Limb (tissue), 2 donors: Measurements from ENCODE around the gene SCN4A.
A peak's percentile ranks its signal among the peaks of the same experiment; 100 is the strongest.

Experiments
- DNase-seq, 2 donors: peaks; one replicate each; pipeline ENCODE4 v3.0.0-alpha.2; 2016; ENCODE audit errors: extremely low spot score in 2 of 2

The SCN4A gene

DNA sequence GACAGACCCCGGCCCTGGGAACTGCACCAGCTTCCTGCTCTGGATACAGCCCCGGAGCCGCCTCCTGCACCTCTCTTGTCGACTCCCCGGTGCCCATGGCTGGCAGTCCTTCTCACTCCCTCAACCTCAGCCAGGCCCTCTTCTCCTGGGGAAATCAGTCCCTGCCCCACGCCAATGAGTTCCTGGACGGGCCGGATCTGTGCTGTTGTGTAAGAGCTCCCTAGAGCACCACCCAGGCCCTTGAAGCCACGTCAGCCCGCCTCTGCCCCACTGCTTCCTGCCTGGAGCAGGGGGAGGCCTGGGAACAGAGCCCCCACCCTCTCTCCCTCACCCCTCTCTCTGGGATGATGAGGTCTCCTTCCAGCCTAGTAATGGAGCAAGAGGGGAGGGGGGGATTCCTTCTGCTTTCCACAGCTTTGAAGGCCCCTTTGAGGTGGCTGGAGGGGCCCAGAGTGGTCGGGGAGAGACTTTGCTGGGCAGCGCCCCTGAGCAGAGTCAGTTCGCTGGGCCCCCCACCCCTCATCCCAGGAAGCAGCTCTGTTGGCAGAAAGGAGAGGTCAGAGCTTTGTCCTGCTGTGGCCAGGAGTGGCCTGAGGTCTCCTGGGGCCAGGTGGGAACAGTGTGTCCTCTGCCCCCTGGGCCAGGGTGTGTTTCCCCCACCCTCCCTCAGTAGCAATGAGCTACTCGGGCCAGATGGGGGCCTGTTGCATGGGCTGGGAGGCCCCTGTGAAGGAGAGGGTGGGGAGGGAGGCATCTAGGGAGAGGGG lies 29.2 kb upstream of the SCN4A start:
- DNase-seq: no peak

DNA sequence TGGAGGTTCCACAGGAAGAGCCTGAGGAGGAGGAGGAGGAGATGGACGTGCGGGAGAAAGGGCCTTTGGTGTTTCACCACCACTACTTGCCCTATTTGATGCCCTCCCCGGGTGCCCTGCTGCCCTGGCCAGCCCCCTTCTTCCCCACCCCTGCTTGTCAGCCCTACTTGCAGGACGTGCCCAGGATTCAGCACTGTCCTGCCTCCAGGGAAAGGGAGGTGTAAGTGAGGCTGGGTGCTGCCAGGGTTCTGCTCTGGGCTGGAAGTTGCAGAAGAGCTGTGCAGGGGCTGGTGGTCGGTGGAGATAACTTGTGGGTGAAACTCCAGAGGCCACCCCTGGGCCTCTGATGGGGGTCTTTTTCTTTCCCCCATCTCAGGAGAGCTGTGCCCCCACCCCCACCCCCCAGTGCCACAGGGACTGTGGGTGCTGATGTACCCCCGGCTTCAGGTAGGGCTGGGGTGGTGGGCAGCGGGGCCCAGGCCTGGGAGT lies 28.4 kb upstream of the SCN4A start:
- no peak for DNase-seq

DNA sequence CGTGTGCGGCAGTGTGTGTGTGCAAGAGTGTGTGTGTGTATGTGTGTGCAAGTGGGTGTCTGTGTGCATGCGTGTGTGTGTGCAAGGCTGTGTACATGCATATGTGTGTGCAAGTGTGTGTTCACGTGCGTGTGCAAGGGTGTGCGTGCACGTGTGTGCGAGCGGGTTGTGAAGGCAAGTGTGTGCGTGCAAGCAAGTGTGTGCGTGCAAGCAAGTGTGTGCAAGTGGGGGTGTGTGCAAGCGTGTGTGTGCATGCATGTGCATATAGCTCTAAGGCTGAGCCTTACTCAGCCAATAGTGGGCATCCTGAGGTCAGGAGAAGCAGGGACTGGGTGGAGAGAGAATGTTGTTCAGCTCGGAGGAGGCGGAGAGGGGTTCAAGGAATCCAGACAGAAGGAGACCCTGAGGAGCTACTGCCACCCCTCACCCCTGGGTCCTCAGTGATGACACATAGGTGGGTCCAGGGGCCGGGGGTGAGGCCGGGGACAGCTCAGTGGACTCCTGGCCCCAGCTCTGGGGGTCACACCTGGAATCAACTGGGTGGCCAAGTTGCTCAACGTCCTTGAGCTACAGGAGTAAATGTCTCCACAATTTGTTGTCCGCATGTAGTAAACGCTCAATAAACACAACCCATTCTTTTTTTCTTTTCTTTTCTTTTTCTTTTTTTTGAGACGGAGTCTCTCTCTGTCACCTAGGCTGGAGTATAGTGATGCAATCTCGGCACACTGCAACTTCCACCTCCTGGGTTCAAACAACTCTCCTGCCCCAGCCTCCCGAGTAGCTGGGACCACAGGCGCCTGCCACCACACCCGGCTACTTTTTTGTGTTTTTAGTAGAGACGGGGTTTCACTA lies 27.2 kb upstream of the SCN4A start:
- DNase-seq: no peak

DNA sequence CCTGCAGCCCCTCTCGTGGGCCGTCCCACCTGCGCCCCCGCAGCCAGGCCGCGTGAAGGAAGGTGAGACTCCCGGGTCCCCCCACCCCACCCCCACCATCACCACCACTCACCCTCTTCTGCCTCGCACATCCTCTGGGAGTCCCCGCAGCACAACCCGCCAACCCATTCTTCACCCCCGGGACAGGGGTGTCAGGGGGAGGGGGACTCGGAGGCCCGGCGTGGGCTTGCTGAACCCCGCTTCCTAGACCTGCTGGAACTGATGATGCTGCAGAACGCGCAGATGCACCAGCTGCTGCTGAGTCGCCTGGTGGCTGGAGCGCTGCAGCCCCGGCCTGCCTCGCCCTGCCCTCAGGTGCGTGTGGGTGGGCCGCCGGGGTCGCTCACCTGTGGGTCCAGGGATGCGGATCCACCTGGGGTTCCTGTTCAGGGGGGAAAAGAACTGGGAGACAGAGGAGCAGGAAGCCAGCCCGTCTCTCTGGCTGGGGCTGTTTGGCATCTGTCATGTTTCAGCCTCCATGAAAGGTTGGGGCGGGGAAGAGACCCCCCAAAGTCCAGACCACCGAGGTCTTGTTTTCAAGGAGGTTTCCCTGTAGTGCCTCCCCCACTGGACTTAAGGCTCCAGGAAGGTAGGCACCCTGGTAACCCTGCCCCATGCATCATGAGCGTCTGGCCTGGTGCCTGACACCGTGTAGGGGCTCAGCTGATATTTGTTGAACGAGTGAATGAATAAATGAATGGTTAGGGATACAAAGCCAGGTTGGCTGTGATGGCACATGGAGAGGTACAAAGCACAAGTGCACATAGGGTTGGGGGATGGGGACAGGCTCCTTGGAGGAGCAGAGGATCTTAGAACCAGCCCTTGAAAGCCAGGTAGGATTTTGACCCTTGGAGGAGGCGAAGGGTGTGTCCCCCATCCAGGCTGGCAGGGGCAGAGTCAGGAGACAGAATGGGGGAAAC lies 26.3 kb upstream of the SCN4A start:
- DNase-seq: no peak

DNA sequence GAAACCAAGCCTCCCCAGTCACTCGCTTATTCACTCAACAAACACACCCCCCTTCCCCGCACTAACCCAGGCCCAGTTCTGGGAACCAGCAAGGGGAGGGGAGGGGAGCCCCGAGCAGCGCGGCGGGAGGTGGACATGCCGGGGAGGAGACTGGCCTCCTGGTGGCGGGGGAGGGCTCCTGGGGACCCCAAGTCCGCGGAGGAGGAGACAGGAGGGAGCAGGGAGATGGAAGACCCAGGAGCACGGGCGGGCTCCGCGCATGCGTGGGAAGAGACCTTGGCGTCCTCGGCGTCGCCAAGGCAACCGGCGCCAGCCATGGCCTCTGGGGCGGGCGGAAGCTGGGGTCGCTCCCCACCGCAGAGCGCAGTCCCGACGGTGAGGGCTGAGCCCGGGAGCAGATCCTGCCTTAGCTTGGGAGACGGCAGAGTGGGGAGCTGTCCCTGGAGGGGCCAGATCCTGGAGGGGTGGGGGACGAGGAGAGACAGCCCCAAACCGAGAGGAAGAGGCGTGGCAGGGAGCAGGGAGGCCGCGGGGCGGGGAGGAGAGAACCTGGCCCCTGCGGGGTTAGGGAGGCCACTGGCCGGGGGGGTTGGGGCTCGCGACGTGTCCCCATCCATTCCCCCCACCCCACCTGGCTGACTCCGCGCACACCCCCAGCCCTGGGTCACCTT lies 25.5 kb upstream of the SCN4A start, which contains the start of gene PRR29:
PRR29 (plus strand) TSS at position 302 of the 671 bp plus-strand sequence; CDS start at position 316, 14 bp downstream.
- DNase-seq: peak; percentile 76 to 89

DNA sequence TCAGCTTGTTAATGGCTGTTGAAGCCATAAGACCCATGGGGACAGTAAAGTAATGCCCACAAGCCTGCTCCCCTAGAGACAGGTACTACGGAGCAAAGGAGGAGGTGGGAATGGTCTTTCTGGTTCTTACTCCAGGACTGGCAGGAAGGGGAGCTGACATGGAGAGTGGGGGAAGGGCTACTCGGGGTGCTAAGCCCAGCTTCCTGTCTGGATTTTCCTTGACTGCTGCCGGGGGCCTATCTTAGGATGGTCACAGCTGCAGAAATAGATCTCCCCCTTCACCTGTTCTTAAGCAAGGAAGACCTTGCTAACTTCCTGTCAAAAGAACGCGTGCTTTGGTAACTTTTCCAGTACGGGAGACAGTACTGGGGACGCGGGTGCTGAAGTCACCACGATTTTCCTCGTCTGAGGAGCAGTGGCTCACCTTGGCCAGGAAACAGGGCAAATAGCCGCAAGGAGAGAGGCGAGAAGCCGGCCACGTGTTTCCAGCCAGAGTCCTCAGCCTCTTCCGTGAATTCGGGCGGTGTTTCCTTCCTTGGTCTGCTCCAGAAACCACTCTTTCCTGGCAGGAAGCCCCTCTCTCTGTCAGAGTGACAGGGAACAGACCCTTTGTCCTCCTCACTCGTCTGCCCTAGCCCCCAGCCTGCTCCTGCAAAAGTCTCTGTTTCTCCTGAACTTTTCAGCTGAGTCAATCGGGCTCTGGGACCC lies 24.8 kb upstream of the SCN4A start:
- no peak for DNase-seq

DNA sequence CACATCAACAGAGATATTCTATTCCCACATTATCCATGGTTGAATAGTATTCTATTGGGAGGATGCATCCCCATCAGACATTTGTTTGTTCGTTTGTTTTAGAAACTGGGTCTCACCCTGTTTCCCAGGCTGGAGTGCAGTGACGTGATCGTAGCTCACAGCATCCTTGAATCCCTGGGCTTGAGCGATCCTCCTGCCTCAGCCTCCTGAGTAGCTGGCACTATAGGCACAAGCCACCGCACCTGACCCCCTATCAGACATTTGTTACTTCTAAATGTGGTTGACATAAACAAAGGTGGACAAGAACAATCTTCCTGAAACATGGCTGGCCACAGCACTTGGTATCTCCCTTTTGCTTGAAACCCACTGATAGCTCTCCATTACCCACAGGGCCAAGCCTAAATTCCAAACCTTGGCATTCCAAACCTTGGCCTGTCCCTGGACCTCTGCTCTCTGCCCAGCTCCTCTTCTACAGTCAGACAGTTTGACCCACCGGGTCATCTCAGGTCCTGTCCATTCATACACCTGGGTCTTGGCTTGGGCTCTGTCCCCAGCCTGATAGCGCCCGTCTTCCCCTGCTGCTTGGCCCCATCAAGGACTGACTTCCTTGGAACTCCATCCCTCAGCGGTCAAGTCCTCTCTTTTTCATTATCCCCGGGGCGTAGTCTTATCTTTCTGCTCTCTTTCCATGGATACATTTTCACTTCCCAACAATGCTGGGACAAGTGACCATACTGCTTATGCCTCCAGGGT lies 23.9 kb upstream of the SCN4A start:
- DNase-seq: no peak

DNA sequence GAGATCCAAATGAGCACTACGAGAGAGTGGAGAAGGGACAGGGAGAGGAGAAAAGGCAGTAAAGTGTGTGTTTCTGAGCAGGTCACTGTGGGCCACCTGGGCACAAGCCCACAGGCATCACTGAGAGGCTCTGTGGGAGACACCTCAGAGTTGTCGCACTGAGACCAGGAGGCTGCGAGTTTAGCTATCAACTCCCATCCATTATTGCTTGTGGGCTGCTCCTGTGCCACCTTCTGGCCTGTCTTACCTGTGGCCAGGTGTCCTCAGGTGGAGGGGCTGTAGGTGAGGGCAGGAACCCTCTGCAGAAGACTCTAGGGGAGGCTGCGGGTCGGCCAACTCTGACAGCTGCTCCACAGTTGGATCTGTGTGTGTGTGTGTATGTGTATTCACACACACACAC lies 22.9 kb upstream of the SCN4A start:
- no peak for DNase-seq

DNA sequence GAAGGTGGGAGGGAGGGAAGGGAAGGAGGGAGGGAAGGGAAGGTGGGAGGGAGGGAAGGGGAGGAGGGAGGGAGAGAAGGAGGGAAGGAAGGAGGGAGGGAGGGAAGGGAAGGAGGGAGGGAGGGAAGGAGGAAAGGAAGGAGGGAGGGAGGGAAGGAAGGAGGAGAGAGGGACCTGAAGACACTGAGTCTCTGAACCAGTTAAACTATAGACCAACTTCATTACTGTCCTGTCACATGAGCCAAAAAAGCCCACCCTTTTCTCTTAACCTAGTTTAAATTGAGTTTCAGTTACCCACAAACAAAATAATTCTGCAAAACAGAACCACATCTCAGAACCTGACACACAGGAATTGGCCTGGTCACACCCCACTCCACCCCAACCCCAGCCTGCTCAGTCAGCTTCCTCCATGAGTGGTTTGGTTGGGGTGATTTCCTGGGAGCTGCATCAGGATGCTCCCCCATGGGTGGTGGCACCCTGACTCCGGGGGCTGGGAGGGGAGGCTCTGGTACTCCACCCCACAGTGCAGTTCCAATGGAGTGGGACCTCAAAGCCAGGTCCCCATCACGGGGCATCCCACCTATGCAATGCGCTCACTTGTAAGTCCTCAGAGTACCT lies 20.8 kb upstream of the SCN4A start:
- no peak for DNase-seq

DNA sequence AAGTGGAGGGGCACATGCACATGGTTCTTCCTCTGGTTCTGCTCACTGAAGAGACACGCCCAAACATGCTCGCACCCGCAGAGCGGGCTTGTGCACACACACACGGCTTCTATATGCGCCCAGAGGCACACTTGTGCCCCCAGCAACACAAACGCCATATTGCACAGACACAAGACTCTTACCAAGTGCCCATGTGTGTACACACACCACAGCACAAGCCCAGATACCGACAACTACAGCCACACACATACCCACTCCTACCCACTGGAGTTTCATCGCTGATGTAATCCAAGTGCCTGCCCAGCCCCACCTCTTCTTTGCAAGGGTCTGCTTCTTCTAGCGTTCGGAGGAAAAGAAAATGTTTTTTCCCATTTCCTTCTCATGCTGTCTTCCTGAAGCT lies 18.9 kb upstream of the SCN4A start:
- no peak for DNase-seq

DNA sequence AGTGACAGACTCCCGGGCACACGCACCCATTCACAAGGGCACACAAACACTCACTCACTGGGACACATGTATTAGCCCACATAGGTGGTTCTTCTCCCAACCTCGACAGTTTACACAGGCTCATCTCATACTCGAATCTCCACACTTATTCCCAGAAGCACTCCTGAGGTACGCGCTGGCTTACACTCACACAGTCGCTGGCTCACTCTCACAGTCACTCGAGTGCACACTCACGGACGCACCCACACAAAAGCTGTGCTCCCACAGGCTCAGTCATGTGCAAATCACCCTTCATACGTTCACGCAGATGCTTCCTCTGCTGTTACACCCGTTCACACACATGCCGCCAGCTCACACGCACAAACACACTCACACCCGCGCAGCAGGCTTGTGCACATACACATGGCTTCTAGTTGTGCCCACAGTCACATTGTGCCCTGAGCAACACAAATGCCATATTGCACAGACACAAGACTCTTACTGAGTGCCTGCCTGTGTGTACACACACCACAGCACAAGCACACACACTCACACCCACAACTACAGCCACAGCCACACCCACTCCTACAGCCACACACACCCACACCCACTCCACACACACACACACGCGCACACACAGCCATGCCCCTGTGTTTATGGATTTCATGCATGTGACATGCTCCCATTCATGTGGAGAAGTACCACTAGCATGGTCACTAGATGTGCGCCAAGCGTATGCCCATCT lies 17.1 kb upstream of the SCN4A start:
- no peak for DNase-seq

DNA sequence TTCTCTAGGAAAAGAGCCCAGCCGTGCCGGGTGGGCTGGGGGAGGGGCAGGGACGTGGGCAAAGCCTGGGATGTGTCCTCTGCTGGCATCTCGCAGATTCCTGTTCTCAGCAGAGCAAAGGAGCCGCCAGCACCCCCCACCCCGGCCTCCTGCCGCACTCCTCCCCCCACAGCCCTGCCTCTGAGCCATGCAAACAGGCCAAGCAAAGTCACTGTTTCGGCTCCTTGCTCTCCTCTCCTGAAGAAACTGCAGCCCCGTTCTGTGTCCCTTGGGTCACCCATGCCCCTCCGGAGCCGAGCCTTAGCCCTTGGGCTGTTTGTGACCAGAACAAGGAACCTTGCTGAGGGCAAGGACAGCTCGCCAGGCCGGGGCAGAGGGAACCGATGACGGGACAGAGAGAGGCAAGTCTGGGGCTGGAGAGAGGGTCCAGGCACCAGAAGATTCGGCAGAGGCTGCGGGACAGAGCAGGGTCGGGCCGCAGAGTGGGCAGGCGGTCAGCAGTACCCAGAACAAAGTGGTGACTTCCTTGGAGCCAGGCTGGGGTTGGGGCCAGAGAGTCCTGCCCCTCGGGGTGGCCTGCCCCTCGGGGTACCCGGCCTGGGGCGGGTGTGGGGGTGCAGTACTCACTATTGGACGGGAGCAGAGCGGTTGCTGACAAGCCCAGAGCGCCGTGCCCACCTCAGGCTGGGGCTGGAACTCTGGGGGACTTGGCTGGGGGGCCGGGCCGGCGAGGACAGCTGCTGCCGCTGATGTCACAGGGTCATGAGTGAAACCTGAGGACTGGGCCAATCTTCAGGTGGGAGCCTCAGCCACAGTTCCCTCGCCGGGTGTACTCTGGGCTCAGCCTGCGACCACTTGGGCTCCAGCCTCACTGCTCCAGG lies 16.3 kb upstream of the SCN4A start:
- peak; percentile 58 to 75 for DNase-seq

DNA sequence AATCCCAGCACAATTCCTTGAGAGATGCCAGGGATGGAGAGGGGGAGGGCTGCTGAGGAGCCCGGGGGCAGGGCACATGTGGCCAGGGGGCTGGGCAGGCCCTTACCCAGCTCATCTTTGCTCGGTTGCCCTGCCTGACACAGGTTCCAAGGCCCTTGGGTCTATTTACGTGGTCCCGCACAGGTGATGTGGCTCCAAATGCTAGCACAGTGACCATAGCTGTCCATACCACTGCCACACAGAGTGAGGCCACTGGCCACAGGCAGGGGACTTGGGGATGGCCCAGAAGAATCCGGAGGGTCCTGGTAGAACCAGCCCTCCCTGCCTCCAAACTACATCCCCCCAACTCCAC lies 15.4 kb upstream of the SCN4A start:
- peak in 1 of 2 donors; percentile 30 for DNase-seq

DNA sequence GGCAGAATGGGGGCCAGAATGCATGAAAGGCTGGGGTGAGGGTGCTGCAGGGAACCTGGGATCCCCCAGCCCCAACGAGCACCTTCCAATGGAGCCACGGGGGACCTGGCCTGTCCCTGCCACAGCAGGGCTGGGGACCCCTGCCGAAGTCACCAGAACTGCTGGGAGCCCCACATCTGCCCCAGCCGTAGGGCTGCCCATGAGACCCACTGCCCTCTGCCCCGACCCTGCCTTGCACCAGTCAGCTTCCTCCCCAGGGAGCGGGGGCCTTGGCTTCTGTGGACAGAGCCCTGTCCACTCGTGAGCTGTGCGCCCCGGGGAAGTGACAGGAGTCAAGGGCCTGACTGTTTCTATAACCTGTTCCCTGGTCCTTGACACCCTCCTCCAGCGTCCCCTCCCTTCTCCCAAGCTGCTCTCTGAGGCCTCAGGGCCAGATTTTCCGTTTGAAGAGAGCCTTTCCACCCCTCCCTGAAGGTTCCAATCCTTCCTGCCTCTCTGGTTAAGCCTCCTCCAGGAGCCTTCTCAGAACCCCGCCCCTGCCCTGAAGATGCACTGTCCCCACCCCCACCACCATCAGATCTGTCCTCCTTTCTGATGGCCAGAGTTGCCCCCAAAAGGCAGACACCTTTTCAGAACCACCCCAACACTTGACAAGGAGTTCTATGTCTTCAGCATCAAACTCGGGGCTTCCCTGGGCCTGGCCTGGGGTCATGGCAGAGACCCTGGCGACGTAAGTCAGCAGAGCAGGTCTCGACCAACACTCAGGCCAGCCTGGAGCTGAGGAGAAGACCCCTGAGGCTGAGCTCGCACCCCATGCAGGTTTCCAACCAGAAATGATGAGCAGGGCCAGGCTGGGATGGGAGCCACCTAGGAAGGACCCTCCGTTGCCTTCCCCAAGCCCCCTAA lies 14.8 kb upstream of the SCN4A start:
- DNase-seq: peak in 1 of 2 donors; percentile 24

DNA sequence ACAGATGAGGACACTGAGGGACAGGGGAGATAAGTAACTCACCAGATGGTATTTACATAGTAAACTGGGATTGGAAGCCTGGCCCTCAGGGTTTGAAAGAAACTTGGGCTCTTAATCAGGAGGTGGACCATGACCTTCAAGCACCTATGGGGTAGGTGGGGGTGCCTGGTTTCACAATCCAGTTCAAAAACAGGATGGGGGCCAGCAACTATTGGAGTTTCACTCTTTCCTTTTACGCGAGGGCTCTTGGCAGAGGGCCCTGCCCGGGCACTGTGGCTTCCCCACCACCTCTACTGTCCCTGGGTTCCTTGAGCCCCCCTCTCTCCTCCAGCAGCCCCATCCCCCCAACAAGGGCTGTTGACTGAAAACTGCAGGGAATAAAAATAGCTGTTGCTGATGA lies 14.1 kb upstream of the SCN4A start:
- peak in 1 of 2 donors; percentile 18 for DNase-seq
